Heart right ventricle (tissue), 16 donors: ENCODE data around the gene C5AR2. TPM values are rescaled to one million over a fixed set of nuclear protein-coding genes. Genes with fewer than 3 reads are reported as not detected.
"Not testable (repeated sequence)": the region's sequence is repeated elsewhere in the genome, so short reads cannot be mapped to it uniquely, and the experiment has no call there.

ENCODE experiments used
- ATAC-seq, 8 donors: fragments of 200-7000 bp; cut with Tn5 transposase; one replicate each; pipeline ENCODE4 v1.9.1; 2020; ENCODE audit warnings: mild to moderate bottlenecking in 8 of 8, moderate library complexity in 8 of 8, moderate number of reproducible peaks in 1 of 8
- DNase-seq, 2 donors: peaks; one replicate each; pipeline ENCODE4 v3.0.0-alpha.2; 2020
- H3K27ac ChIP-seq, 10 donors: fragments of 200-600 bp; sonication (generic) in 2 of 10; one replicate each; pipeline versions ENCODE4 v1.5.0 to v1.8.0; 2020 to 2022; ENCODE audit warnings: mild to moderate bottlenecking in 3 of 10
- H3K27me3 ChIP-seq, 7 donors: fragments of 200-600 bp; one replicate each; pipeline ENCODE4 v1.8.0; 2021 to 2022; ENCODE audit warnings: mild to moderate bottlenecking in 2 of 7
- H3K36me3 ChIP-seq, 9 donors: fragments of 200-600 bp; sonication (generic) in 1 of 9; one replicate each; pipeline versions ENCODE4 v1.5.0 to v1.8.0; 2020 to 2022; ENCODE audit warnings: mild to moderate bottlenecking in 2 of 9
- H3K4me1 ChIP-seq, 9 donors: fragments of 200-600 bp; sonication (generic) in 1 of 9; one replicate each; pipeline versions ENCODE4 v1.5.0 to v1.8.0; 2020 to 2022; ENCODE audit warnings: mild to moderate bottlenecking in 4 of 9
- H3K4me3 ChIP-seq, 10 donors: fragments of 200-600 bp; sonication (generic) in 2 of 10; one replicate each; pipeline versions ENCODE4 v1.5.0 to v1.8.0; 2020 to 2022; ENCODE audit warnings: mild to moderate bottlenecking in 7 of 10, moderate library complexity in 2 of 10
- H3K9me3 ChIP-seq, 11 donors: fragments of 200-600 bp in 10 of 11; sonication (generic) in 2 of 11; one replicate each; pipeline versions ENCODE4 v1.5.0 to v1.8.0; 2013 to 2022; ENCODE audit warnings: mild to moderate bottlenecking in 2 of 11, control low read depth in 1 of 11, moderate library complexity in 1 of 11
- WGBS, 2 donors: extraction: QIAGEN DNeasy Blood & Tissue Kit; methylation state at CpG; one replicate each; pipeline ENCODE4 v1.1.7; 2013; ENCODE audit warnings: inconsistent platforms in 1 of 2; 5-methylcytosine and 5-hydroxymethylcytosine counted together
- intact Hi-C, 10 donors: fragments of 100-400 bp; cut with DNase I; formaldehyde crosslinking; loops; one replicate each; pipeline versions ENCODE4 v1.11.1 to v1.14.2; 2022
- polyA plus RNA-seq, 2 donors: library from polyadenylated mRNA; stranded (reverse); fragments of 200-250 nt; gene quantifications; one replicate each; pipeline ENCODE4 v1.2.3, GENCODE V29; 2013
- total RNA-seq, 10 donors: library from RNA; stranded (reverse); fragmentation: NEBNext Ultra II Directional in 3 of 10; extraction: Animal tissue kit (Norgen Biotek cat#: 25700) in 3 of 10; gene quantifications; one replicate each; pipeline versions ENCODE4 v1.2.1 to v1.2.4, GENCODE V29; 2021 to 2023
- TF ChIP-seq, protein P1 (sequence below), 9 donors: fragments of 200-600 bp; sonication (generic) in 2 of 9; IDR thresholded peaks; one replicate each; pipeline versions ENCODE4 v1.5.0 to v1.8.0; 2021 to 2022; ENCODE audit warnings: antibody characterized with exemption in 9 of 9, mild to moderate bottlenecking in 5 of 9, moderate library complexity in 1 of 9
- donor health status: Arrhythmogenic right ventricular cardiomyopathy.
- donor health status: ischemic (EF 13 %, LVEDD 7.1; RV severe dilation, severe dysfunction).
- donor health status: healthy with polysubstance abuse.
- donor health status: DM: no; HTN: yes; CAD: no.
- donor health status: DM: no; HTN: no; CAD: no.
- donor health status: ischemic (EF 25% LVEDD 6.9; RV normal size, moderate dysfunction).
- donor health status: ischemic (EF 25% LVEDD 5.7; RV mildly dilated, moderate dysfunction).
- donor health status: healthy.
- donor health status: DM: yes; HTN: yes; CAD: no.
- donor health status: Ischemic cardiomyopathy.
- donor health status: ischemic (EF 35%, LVEDD 5.7; RV mildly dilated, moderate dysfunction).
- donor health status: nonischemic (EF 11% LVEDD 7.7; RV severe dilation, severe dysfunction).
- donor health status: DM: yes; HTN: yes; CAD: no.
- donor health status: PGD.
- donor health status: ischemic (EF 29% LVEDD 5.4; RV normal size, mild dysfunction).
- donor health status: nonischemic (EF 23%, LVEDD 6.1; RV moderate dilation, normal function).

Gene C5AR2
- total and polyA plus RNA-seq, 12 donors = 0.22 to 2.3 (median 0.54) TPM

DNA sequence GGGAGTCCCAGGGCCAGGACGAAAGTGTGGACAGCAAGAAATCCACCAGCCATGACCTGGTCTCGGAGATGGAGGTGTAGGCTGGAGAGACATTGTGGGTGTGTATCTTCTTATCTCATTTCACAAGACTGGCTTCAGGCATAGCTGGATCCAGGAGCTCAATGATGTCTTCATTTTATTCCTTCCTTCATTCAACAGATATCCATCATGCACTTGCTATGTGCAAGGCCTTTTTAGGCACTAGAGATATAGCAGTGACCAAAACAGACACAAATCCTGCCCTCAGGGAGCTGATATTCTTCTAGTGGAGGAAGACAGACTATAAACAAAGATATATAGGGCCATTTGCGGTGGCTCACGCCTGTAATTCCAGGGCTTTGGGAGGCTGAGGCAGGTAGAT lies 9.8 kb downstream of the C5AR2 start:
- H3K4me3 ChIP-seq = no peak overlapping the region
- no peak for ATAC-seq
- no peak for DNase-seq
- 78 to 88% methylated on average over 4 of the region's 4 CpGs for WGBS, 2 donors
- no peaks in the 10 kb centered on the region for H3K9me3 ChIP-seq
- no peaks in the 10 kb centered on the region for H3K27me3 ChIP-seq
- peaks cover 0 to 5% (median 0%) of the 10 kb centered on the region in 9 donors for H3K4me1 ChIP-seq
- peaks cover 0 to 15% (median 0%) of the 10 kb centered on the region in 9 donors for H3K36me3 ChIP-seq
- intact Hi-C loops = no loop called here
- TF ChIP-seq, protein P1, sequence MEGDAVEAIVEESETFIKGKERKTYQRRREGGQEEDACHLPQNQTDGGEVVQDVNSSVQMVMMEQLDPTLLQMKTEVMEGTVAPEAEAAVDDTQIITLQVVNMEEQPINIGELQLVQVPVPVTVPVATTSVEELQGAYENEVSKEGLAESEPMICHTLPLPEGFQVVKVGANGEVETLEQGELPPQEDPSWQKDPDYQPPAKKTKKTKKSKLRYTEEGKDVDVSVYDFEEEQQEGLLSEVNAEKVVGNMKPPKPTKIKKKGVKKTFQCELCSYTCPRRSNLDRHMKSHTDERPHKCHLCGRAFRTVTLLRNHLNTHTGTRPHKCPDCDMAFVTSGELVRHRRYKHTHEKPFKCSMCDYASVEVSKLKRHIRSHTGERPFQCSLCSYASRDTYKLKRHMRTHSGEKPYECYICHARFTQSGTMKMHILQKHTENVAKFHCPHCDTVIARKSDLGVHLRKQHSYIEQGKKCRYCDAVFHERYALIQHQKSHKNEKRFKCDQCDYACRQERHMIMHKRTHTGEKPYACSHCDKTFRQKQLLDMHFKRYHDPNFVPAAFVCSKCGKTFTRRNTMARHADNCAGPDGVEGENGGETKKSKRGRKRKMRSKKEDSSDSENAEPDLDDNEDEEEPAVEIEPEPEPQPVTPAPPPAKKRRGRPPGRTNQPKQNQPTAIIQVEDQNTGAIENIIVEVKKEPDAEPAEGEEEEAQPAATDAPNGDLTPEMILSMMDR (IDR thresholded peaks at IDR 0.05) = no peak
- H3K27ac ChIP-seq = no peak overlapping the region

DNA sequence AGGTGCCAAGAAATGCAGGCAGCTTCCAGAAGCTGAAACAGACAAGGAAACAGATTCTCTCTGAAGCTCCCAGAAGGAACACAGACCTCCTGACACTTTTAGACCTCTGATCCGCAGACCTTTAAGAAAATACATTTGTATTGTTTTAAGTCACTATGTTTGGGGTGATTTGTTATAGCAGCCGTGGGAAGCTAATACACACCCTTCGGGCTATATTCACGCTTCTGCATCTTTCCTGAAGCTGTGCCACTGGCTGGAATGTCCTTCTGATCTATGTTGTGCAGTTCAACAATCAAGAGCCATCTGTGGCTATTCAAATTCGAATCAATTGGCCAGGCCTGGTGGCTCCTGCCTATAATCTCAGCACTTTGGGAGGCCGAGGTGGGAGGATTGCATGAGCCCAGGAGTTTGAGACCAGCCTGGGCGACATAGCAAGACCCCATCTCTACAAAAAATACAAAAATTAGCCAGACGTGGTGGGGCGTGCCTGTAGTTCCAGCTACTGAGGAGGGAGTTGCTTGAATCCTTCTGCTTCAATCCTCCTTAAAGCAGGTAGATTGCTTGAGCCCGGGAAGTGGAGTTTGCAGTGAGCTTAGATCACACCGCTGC lies 11.3 kb downstream of the C5AR2 start:
- intact Hi-C loops = no loop called here
- TF ChIP-seq, protein P1 (IDR thresholded peaks at IDR 0.05) = no peak
- no peak for ATAC-seq
- Histone ChIP-seq H3K36me3 (peaks cover 0 to 15% (median 0%) of the 10 kb centered on the region in 9 donors), H3K4me3 (no peak overlapping the region), H3K9me3 (no peaks in the 10 kb centered on the region), H3K4me1 (peaks cover 0 to 9% (median 0%) of the 10 kb centered on the region in 9 donors), H3K27ac (no peak overlapping the region), H3K27me3 (no peaks in the 10 kb centered on the region)
- no peak for DNase-seq
- 84 to 86% methylated on average over 11 of the region's 11 CpGs for WGBS, 2 donors

DNA sequence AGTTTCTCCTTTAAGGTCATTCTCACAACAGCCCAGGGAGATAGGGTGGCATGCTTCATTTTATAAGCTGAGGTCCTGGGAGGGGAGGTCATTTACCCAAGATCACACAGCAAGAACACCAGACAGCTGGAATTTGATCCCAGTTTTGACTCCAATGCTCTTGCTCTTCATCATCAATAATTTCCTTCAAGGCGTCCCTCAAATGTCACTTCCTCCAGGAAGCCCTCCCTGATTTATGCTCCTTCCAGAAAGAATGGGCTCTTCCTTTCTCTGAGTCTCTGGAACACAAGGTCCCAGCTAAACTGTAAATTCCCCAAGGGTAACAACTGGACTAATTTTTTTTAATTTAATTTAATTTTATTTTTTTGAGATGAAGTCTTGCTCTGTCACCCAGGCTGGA lies 12.4 kb downstream of the C5AR2 start:
- Histone ChIP-seq H3K4me1 (peaks cover 0 to 16% (median 3%) of the 10 kb centered on the region in 9 donors), H3K36me3 (peaks cover 0 to 15% (median 0%) of the 10 kb centered on the region in 9 donors), H3K9me3 (no peaks in the 10 kb centered on the region), H3K27me3 (no peaks in the 10 kb centered on the region), H3K4me3 (no peak overlapping the region), H3K27ac (no peak overlapping the region)
- TF ChIP-seq, protein P1 (IDR thresholded peaks at IDR 0.05) = no peak
- intact Hi-C loops = no loop called here
- no peak for ATAC-seq
- WGBS, 2 donors = 72 to 88% methylated on average over 1 of the region's 1 CpG
- no peak for DNase-seq

DNA sequence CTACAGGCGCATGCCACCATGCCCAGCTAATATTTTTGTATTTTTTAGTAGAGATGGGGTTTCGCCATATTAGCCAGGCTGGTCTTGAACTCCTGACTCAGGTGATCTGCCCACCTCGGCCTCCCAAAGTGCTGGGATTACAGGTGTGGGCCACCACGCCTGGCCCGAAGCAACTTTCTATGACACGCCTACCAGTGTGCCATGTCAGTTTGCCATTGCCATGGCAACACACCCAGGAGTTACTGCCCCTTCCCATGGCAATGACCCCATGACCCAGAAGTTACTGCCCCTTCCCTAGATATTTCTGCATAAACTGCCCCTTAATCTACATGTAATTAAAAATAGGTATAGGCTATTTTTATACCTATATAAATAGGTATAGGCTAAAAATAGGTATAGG lies 14.0 kb downstream of the C5AR2 start:
- H3K4me3 ChIP-seq, ATAC-seq, H3K9me3 ChIP-seq, H3K27ac ChIP-seq, H3K27me3 ChIP-seq, DNase-seq, H3K36me3 ChIP-seq: not testable (repeated sequence)
- intact Hi-C loops = loop anchor here in 1 of 10 donors (5.0 kb wide), 1 partner anchor 46 kb away; no protein-coding TSS in a partner anchor
- WGBS, 2 donors = 88 to 95% methylated on average over 6 of the region's 6 CpGs
- H3K4me1 ChIP-seq = peaks cover 0 to 31% (median 16%) of the 10 kb centered on the region in 9 donors
